Tibial nerve (tissue), 4 donors: Measurements from ENCODE around the gene NIT1.

Experiments used
- CTCF ChIP-seq, 5 experiments: fragments of 200-600 bp in 3 of 5; fragments of 450-650 bp in 2 of 5; sonication (generic) in 3 of 5; IDR thresholded peaks; one replicate each; pipeline ENCODE4 v1.5.1; 2016 to 2019; ENCODE audit warnings: antibody characterized with exemption in 5 of 5, mild to moderate bottlenecking in 3 of 5, moderate library complexity in 2 of 5
- EP300 ChIP-seq, 2 donors: sonication (generic); formaldehyde crosslinking; IDR thresholded peaks; one replicate each; pipeline ENCODE4 v1.6.1; 2017; ENCODE audit warnings: antibody characterized with exemption in 2 of 2, mild to moderate bottlenecking in 1 of 2

- TF ChIP-seq CTCF (IDR thresholded peaks at IDR 0.05) (no peak), EP300 (IDR thresholded peaks at IDR 0.05) (no peak)
These were observed 9.7 kb downstream of the NIT1 start for GRCh38 chr1:161127649-161128048.
